ENCODE data around the gene OR11L1. TPM values are rescaled to one million over a fixed set of nuclear protein-coding genes. Genes with fewer than 3 reads are reported as not detected.

Gene OR11L1, protein sequence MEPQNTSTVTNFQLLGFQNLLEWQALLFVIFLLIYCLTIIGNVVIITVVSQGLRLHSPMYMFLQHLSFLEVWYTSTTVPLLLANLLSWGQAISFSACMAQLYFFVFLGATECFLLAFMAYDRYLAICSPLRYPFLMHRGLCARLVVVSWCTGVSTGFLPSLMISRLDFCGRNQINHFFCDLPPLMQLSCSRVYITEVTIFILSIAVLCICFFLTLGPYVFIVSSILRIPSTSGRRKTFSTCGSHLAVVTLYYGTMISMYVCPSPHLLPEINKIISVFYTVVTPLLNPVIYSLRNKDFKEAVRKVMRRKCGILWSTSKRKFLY
- under 1 TPM in 1 of 4 donors, not detected in 3; 0.68 TPM for total RNA-seq

DNA sequence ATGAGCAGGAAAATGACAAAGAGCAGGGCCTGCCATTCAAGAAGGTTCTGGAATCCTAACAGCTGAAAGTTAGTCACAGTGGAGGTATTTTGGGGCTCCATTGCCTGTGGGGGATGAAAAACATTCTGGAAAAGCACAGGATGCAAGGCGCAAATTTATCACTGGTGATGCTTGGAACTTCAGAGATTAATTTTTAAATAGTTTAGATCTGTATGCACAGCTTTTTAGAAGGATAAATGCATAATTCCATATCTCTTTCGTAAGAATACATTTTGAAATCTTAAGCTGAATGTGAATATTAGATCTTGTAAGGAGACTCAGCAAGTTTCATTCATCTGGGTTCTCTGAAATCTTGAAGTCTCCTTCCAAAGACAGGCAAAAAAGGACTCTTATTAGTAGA lies at the start of gene OR11L1:
Gene OR11L1, minus strand, starts transcription at position 101 of the 400 bp plus-strand sequence. Its CDS starts 0 bp downstream, at position 101.
- H3K27me3 ChIP-seq: no peaks in the 10 kb centered on the region
- no peaks in the 10 kb centered on the region for H3K9me3 ChIP-seq
- no peak within 1 kb of the TSS for H3K27ac ChIP-seq
- DNase-seq: no peak
- H3K36me3 ChIP-seq: no peaks in the 10 kb centered on the region
- 93 to 96% methylated on average over 2 of the region's 2 CpGs for WGBS, 2 donors
- intact Hi-C loops (cut with DNase I): no loop called here
- TF ChIP-seq, protein P1, sequence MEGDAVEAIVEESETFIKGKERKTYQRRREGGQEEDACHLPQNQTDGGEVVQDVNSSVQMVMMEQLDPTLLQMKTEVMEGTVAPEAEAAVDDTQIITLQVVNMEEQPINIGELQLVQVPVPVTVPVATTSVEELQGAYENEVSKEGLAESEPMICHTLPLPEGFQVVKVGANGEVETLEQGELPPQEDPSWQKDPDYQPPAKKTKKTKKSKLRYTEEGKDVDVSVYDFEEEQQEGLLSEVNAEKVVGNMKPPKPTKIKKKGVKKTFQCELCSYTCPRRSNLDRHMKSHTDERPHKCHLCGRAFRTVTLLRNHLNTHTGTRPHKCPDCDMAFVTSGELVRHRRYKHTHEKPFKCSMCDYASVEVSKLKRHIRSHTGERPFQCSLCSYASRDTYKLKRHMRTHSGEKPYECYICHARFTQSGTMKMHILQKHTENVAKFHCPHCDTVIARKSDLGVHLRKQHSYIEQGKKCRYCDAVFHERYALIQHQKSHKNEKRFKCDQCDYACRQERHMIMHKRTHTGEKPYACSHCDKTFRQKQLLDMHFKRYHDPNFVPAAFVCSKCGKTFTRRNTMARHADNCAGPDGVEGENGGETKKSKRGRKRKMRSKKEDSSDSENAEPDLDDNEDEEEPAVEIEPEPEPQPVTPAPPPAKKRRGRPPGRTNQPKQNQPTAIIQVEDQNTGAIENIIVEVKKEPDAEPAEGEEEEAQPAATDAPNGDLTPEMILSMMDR (IDR thresholded peaks at IDR 0.05): no peak
- no peak for TF ChIP-seq POLR2A (IDR thresholded peaks at IDR 0.05)
- H3K4me1 ChIP-seq: peaks cover 21 to 30% of the 10 kb centered on the region in 2 donors
- no peak within 1 kb of the TSS for H3K4me3 ChIP-seq (replicated peaks in 1 of 3)

DNA sequence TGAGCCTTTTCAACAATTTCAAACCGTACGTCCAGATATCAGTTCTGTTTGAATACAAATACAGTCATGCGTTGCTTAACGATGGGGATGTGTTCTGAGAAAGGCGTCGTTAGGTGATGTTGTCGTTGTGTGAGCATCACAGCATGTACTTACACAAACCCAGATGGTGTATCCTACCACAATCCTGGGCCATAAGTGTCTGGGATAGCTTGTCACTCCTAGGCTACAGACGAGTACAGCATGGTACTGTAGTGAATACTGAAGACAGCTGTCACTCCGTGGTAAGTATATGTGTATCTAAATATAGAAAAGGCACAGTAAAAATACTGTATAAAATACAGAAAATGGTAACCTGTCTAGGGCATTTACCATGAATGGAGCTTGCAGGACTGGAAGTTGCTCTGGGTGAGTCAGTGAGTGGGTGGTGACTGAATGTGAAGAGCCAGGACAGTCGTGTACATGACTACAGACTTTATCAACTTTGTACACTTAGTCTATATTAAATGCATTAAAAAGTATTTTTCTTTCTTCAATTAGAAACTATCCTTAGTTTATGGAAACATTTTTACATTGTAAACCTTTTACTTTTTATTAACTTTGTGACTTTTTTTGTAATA lies 43.2 kb upstream of the OR11L1 start:
- Histone ChIP-seq H3K27ac (no peak overlapping the region), H3K4me1 (no peaks in the 10 kb centered on the region), H3K9me3 (no peaks in the 10 kb centered on the region), H3K4me3 (replicated peaks in 1 of 3) (no peak overlapping the region), H3K27me3 (no peaks in the 10 kb centered on the region), H3K36me3 (no peaks in the 10 kb centered on the region)
- TF ChIP-seq, protein P1 (IDR thresholded peaks at IDR 0.05): no peak
- TF ChIP-seq POLR2A (IDR thresholded peaks at IDR 0.05): no peak
- intact Hi-C loops (cut with DNase I): no loop called here
- DNase-seq: no peak
- 81 to 82% methylated on average over 10 of the region's 10 CpGs for WGBS, 2 donors

DNA sequence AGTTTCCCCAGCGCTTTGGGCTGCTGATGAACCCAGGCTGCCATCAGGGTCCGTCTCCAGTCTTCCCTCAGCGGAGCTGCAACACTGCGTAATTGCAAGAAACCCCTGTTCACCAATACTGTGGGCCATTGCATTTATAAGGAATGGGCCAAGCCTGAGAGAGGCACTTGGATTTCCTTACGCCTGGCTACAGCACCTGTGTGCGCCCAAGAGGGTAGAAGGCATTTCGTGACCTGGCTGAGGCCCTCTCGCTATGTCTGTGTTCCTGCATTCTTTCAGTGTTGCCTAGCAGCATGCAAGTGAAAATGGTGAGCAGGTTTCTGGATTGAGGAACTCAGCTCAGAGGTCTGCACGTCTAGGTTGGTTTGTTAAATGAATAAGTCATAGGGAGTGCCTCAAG lies 41.6 kb upstream of the OR11L1 start:
- no peak overlapping the region for H3K27ac ChIP-seq
- H3K9me3 ChIP-seq: no peaks in the 10 kb centered on the region
- no peak for TF ChIP-seq POLR2A (IDR thresholded peaks at IDR 0.05)
- TF ChIP-seq, protein P1 (IDR thresholded peaks at IDR 0.05): no peak
- peaks cover 0 to 4% of the 10 kb centered on the region in 2 donors for H3K36me3 ChIP-seq
- WGBS, 2 donors: 93 to 95% methylated on average over 9 of the region's 9 CpGs
- H3K4me3 ChIP-seq (replicated peaks in 1 of 3): no peak overlapping the region
- H3K27me3 ChIP-seq: no peaks in the 10 kb centered on the region
- intact Hi-C loops (cut with DNase I): no loop called here
- DNase-seq: no peak
- no peaks in the 10 kb centered on the region for H3K4me1 ChIP-seq

DNA sequence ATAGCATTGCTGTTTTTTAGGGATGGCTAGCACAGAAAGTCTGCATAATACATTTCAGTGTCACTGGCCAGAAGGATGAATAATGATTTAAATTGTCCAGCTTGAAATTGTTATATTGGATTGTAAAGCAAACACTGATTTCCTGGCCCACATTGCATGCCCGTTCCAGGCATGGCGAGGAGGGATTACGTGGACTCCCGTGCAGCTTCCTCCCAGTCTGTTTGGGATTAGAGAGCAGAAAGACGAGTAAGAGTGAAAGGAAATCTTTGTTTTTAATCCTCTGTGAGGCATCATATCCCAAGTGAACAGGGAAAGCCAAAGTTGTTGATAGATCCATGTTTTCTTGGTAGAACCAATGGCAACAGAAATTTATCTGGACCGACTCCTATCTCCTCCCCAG lies 23.7 kb upstream of the OR11L1 start:
- TF ChIP-seq, protein P1 (IDR thresholded peaks at IDR 0.05): no peak
- no peak for TF ChIP-seq POLR2A (IDR thresholded peaks at IDR 0.05)
- Histone ChIP-seq H3K36me3 (peaks cover 43% of the 10 kb centered on the region in 2 donors), H3K4me3 (replicated peaks in 1 of 3) (no peak overlapping the region), H3K27ac (no peak overlapping the region), H3K4me1 (no peaks in the 10 kb centered on the region), H3K9me3 (no peaks in the 10 kb centered on the region), H3K27me3 (no peaks in the 10 kb centered on the region)
- WGBS, 2 donors: 76 to 85% methylated on average over 6 of the region's 6 CpGs
- intact Hi-C loops (cut with DNase I): no loop called here
- DNase-seq: no peak

DNA sequence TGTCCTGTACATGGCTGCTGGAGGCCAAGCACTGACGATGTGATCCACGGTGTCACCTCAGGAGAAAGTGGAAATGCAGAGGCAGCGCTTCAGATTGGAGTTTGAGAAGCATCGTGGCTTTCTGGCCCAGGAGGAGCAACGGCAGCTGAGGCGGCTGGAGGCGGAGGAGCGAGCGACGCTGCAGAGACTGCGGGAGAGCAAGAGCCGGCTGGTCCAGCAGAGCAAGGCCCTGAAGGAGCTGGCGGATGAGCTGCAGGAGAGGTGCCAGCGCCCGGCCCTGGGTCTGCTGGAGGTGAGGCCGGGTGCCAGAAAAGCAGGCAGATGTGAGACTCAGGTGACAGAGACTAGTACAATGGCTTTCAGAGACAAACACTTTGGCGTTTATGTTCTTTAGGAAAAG lies 22.9 kb upstream of the OR11L1 start:
- TF ChIP-seq POLR2A (IDR thresholded peaks at IDR 0.05): no peak
- TF ChIP-seq, protein P1 (IDR thresholded peaks at IDR 0.05): no peak
- WGBS, 2 donors: 90 to 92% methylated on average over 17 of the region's 17 CpGs
- H3K9me3 ChIP-seq: no peaks in the 10 kb centered on the region
- H3K36me3 ChIP-seq: peaks cover 37 to 42% of the 10 kb centered on the region in 2 donors
- no peaks in the 10 kb centered on the region for H3K4me1 ChIP-seq
- no peak for DNase-seq
- no peak overlapping the region for H3K4me3 ChIP-seq (replicated peaks in 1 of 3)
- intact Hi-C loops (cut with DNase I): no loop called here
- H3K27me3 ChIP-seq: no peaks in the 10 kb centered on the region
- H3K27ac ChIP-seq: no peak overlapping the region
